ENCODE measurements around the gene CD164.
"Not testable (repeated sequence)": the region's sequence is repeated elsewhere in the genome, so short reads cannot be mapped to it uniquely, and the experiment has no call there.

The CD164 gene

DNA sequence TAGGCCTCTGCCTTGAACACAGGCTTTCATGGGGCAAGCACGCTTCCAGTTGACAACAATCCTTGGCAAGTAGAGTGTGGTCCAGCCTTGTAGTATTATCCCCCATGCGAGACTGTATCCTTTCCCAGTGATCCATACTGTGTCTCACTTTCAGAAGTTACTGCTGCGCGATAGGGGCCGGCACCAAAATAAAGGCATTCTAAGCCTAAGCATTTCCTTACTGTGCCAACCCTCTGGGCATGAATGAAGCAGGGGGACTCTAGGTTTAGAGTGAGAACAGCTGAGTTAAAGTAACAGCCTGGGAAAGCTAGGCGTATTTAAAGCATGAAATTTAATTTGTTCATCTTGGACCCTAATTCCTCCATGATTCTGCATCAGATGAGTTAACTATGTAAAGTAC lies 39.4 kb downstream of the CD164 start:
- no peak for DNase-seq (ENCODE audit: low read depth)

DNA sequence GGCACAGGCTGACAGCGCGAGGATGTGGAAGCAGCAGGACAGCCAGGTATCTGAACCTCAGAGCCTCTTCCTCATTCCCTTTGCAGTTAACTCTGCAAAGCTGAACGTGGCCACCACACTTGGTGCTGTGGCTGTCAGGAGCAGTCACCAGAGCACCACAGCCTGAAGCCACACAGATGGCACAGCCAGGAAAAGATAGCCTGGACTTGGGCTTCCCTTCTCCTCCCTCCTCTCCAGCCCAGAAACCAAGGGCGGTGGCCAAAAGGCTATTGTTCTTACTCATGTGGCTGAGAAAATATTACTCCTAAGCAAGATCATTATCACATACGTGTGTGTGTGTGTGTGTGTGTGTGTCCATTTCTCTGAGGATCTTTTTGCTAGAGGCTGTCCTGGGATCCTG lies 39.8 kb downstream of the CD164 start:
- no peak for DNase-seq (ENCODE audit: low read depth)

DNA sequence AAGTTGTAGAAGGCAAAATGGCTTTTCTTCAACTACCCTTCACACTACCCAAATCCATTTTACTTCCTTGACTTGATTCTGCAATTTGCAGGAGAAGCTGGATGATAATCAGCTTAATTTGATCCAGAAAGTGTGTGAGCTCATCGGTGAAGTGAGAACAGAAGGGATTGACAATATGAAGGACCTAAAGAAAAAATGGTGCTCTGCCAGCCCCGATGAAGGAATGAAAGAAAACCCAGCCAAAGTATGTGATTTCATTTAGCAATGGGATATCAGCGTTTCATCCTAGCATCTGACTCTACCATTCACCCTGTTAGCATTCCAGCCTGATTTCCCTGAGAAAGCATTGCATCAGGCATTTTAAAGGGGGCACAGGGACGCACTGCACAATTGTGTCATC lies 41.5 kb downstream of the CD164 start:
- no peak for DNase-seq (ENCODE audit: low read depth)

DNA sequence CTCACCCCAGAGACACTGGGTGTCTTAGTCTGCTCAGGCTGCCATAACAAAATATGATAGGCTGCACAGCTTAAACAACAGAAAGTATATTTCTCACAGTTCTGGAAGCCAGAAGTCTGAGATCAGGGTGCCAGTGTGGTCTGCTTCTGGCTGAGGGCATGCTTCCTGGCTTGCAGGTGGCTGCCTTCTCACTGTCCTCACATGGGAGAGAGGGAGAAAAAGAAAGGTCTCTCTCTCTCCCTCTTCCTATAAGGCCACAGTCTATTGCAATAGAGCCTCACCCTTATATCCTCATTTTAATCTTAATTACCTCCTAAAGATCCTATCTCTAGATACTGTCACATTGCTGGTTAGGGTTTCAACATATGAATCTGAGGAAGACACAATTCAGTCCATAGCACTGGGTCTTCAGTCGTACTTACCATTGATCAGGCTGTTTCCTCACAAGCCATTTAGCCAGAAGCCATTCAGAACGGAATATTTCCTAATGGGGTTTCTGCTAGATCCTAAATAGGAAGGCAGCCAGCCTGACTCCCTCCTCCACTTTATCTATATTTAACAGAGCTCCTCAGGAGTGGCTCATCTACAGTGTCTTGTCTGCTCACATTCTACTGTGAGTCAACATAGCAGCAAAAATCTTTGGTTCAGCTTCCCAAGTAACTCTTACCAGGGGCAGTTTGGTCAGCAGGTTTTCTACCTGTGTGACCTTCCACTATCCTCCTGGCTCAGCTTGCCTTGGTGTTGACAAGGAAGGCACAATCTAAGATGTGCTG lies 42.2 kb downstream of the CD164 start:
- DNase-seq (ENCODE audit: low read depth): no peak

DNA sequence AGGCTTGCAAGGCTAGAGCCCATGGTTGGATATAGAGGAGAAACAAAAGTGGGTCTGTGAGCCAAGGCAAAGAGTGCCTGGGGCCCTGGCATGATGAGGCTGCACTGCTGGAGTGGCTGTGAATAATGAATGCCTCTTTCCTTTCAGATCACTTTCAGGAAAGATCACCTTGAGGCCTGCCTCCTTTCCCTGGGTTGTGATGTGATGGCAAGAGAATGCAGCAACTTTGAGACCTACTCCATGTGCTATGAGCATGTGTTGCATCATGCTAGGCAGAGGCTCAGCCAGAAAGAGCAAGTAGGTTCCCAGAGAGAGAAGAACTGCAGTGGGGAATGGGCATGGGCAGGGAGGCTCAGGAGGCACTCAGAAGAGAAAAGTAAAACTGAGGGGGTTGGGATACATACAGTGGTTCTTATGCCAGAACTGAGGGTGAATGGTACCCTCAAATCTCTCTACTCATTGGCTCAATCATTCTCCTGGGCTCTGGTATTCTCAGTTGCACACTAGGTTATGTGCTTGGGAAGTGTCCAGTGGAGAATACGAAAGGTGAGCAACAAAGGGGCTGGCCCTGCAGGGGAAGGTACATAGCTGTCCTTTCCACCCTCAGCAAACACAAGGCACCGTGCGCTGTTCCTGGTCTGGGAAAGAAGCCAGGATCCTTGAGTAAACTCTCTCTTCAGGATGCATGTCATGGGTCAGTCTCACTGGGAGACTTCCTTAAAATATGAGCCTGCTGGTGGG lies 45.9 kb downstream of the CD164 start:
- peak; percentile 26 for DNase-seq (ENCODE audit: low read depth)

DNA sequence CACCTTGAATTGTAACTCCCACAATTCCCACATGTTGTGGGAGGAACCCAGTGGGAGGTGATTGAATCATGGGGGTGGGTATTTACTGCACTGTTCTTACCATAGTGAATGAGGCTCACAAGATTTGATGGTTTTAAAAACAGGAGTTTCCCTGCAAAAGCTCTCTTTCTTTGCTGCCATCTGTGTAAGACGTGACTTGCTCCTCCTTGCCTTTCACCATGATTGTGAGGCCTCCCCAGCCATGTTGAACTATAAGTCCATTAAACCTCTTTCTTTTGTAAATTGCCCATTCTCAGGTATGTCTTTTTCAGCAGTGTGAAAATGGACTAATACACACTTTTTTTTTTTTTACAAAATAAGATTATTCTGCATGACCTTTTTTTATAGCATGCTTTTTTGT lies 48.4 kb downstream of the CD164 start:
- not testable (repeated sequence) for DNase-seq (ENCODE audit: low read depth)

DNA sequence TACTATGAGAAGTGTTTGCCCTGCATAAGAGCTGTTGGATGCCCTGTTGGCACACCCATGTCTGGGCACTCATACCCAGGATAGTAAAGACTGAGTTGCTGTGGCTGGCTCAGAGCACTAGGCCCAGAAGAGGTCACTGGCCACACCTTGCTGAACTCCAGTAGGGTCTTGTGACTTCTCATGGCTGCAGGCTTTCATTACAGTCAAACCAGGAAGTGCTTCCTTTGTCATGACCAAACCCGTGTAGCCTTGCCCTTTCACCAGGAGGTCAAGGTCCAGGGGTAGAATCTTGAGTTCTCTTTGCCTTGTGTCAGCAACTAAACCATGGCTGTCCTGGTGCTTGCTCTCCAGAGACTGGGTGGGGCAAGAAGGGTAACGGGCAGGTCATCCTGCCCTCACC lies 49.5 kb downstream of the CD164 start:
- no peak for DNase-seq (ENCODE audit: low read depth)

DNA sequence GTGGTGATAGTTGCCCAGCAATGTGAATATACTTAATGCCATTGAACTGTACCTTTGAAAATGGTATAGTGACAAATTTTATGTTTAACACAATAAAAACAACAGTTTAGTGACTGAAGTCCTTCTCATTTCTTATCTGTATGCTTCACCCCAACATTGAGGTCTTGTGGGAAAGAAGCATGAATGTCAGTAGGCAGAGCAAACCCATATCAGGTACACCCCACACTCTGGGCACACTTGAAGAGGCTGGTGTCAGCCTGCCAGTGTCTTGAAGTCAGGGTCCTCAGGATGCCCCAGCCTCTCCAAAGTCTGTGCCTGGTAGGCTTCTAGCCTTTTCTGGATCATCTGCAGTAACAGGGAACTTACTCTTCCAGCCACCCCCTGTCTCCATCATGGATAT lies 51.2 kb downstream of the CD164 start:
- DNase-seq (ENCODE audit: low read depth): no peak

DNA sequence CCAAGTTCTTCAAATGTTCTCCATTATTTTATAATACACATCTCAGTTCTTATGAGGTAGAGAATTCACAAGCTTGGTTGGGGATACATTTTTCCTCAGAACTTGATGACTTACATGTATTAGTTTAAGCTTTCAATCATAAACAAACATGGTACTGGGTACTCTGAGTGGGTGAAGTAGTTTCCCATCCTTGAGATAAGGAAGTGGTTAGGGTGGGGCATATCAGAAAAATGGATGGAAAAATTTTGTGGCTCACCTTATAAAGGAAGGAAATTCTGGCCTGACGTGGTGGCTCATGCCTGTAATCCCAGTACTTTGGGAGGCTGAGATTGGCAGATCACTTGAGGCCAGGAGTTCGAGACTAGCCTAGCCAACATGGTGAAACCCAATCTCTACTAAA lies 52.0 kb downstream of the CD164 start:
- no peak for DNase-seq (ENCODE audit: low read depth)

DNA sequence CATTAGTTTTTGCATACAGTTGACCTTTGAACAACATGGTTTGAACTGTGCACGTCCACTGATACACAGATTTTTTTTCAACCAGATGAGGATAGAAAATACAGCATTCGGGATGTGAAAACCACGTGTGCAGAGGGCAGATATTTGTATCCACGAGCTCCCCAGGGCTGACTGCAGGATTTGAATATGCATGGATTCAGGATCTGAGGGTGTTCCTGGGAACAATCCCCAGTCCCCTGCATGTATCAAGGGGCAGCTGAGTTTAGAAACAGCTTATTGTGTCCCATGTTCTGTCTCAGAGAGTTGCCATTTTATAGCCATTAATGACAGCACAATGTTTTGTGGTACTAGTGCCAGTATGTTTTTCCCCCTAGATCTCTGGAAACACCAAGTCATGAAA lies 53.6 kb downstream of the CD164 start:
- DNase-seq (ENCODE audit: low read depth): no peak

DNA sequence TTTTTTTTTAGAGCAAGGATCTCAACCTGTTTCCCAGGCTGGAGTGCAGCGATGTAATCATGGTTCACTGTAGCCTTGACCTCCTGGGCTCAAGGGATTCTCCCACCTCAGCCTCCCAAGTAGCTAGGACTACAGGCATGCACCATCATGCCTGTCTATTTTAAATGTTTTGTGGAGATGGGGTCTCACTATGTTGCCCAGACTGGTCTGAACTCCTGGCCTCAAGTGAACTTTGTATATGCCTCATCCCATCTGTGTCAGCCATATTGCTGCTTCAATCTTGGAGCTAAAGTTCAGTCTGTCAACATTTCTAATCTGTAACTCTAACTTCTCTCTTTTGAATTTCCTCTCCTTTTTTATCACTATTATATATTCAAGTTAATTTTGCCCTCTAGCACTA lies 54.3 kb downstream of the CD164 start:
- no peak for DNase-seq (ENCODE audit: low read depth)

DNA sequence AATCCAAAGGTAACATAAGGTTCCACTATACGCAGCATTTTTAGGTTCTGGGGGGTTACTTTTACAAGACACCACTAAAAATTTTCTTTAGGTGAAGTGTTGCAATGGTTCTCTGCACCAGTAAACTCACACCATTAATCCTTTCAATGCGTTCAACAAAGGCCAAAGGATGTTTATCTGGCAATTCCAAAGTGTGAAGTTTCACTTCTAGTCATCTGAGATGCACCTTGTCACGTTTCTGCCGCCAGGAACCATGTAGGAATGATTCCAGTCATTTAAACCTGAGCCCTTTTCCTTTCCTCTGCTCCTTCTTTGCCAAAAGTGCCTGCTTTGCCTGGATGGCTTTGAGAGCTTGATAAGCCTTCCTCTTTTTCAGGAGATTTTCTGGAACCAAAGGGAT lies 54.8 kb downstream of the CD164 start:
- no peak for DNase-seq (ENCODE audit: low read depth)

DNA sequence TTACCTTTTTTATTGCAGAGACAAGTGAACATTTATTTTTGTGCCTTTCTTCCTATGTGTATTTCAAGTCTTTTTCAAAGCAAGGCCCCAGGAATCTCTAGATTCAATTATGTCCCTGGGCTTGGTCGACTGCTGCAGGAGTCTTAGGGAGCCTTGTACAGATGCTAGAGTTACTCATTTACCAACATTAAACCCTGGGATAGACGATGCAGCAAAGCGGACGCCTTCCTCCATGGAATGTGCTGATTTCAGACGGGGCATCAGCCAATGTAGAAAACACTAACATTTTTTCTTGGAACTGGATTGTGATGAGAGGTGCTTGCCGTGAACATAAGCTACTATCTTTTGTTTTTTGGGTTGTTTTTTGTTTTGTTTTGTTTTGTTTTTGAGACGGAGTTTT lies 55.9 kb downstream of the CD164 start:
- no peak for DNase-seq (ENCODE audit: low read depth)

DNA sequence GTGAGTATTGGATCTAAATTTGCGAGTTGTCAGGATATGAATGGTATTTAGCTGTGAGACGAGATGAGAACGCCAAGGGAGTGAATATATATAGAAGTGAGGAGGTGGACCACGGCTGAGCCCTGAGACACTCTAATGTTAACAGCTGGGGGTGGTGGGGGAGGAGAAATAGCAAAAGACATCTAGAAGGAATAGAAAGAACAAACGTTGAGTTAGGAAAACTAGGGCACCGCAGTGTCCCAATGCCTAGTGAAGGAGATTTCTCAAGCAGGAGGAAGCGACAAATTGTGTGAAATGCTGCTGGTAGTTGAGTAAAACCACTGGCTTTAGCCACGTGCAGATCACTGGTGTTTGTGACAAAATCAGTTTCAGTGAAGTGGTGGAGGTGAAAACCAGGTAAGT lies 56.9 kb downstream of the CD164 start:
- no peak for DNase-seq (ENCODE audit: low read depth)

DNA sequence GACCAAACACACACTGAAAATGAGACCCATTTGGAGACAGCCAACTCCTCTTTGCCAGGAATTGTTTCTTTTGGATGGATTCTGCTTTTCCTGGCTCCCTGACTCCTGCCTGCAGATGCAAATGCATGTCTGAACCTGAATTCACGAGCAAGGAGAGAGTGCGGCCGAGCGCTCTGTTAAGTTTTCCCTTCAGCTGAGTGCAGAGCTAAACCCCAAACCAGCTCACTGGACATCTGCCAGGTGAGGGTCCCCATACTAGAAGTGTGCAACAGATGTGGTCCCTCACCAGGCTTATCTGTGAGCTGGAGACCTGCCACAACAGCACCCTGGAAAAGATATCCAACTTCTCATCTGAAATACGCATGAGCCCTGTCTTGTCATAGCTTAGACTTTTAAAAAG lies 59.0 kb downstream of the CD164 start:
- DNase-seq (ENCODE audit: low read depth): peak; percentile 20

DNA sequence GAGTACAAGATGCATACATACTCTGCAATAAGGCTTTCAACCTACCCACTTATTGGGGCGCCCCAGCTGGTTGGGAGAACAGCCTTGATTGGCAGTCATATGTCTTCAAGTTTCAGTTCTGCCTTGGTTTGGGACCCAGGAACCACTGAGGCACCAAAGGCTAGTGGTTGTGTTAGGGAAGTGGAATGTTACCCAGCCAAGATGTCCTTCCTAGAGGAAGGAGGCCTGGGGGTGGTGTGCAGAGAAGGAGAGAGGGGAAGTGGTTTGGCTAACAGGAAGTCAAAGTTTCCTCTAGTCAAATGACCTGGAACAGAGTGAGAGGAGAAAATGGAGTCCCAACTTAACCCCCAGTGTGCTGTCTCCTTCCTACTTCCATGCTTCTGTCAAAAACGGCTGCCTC lies 59.4 kb downstream of the CD164 start:
- no peak for DNase-seq (ENCODE audit: low read depth)

DNA sequence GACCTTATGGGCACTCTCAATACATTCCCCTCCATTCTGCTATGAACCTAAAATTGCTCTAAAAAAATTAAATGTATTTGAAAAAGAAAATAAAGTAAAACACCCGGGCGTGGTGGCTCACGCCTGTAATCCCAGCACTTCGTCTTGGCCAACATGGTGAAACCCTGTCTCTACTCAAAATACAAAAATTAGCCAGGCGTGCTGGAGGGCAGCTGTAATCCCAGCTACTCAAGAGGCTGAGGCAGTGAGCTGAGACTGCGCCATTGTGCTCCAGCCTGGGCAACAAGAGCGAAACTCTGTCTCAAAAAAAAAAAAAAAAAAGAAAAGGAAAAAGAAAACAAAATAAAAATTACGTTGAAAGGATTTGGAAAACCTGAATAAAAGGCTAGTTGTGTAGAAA lies 60.5 kb downstream of the CD164 start:
- DNase-seq (ENCODE audit: low read depth): no peak

DNA sequence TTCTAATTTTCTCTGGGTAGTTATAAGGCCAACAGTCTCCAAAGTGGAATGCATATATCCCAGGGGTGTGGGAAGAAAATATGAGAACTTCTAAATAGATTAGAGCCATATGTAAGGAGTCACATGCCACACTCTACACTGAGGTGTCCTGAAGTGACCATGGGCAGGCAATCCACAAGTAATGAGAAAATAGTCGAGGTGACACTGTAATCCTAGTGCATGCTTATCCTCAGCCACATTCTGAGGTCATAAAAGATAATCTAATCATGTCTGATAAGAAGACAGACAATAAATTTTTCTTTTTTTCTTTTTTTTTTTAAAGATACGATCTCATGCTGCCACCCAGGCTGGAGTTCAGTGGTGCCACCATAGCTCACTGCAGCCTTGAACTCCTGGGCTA lies 62.2 kb downstream of the CD164 start:
- DNase-seq (ENCODE audit: low read depth): no peak

DNA sequence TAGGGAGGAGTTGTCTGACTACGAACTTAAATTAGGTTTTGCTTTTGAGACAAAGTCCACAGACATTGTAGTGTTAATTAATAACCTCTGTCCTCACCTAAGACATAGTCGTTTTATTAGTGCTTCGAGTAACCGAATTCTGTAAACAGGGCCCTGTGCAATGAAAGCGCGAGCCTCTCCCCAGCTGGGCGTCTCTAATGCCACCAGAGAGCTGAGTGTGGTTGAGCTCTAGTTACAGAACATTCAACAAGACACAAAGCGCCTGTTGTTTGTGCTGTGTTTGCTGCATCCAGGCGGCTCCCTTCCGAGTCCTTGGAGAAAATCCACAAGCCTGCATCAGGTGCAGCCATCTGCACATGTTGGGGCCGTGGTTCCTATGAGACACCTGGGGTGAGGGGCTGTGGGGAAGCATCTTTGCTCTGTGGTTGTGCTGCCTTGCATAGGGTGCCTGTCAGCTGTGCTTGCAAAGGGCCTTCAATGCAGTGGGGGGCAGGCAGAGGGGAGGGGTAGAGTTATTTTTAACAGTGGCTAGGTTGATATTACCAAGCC lies 63.9 kb downstream of the CD164 start:
- DNase-seq (ENCODE audit: low read depth): no peak

DNA sequence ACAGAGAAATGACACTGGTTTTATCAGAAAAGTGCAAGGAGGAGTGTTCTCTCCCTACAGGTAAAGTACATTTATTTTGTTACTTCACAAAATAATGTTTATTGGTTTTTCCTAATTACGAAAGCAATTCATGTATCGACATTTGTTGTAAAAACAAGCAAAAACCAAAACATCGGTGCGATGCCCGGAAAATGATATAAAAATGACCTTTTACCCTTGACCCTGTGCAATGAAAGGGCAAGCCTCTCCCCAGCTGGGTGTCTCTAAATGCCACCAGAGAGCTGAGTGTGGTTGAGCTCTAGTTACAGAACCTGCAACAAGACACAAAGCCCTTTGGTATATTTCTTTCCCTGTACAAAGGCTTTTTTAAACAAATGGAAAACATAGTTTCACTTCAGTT lies 65.4 kb downstream of the CD164 start:
- no peak for DNase-seq (ENCODE audit: low read depth)
